DOHH2 (cell line): ENCODE data around the gene LYRM4.

ENCODE experiments used
- H3F3A ChIP-seq: fragments of 200-600 bp; sonication (generic), shearing (Covaris generic); 2 replicates; pipeline ENCODE4 v1.6.0; 2016; ENCODE audit warnings: antibody characterized with exemption, mild to moderate bottlenecking; ENCODE audit not compliant: control insufficient read depth, insufficient read depth
- H3K27ac ChIP-seq: fragments of 200-600 bp; sonication (generic); 2 replicates; pipeline ENCODE4 v1.5.1; 2014; ENCODE audit warnings: low read depth, mild to moderate bottlenecking, low read length, moderate library complexity
- H3K27me3 ChIP-seq: fragments of 200-600 bp; sonication (generic); 2 replicates; pipeline ENCODE4 v1.6.1; 2014; ENCODE audit warnings: mild to moderate bottlenecking, low read length, mixed read lengths; ENCODE audit not compliant: control insufficient read depth
- H3K36me3 ChIP-seq: fragments of 200-600 bp; sonication (generic); 2 replicates; pipeline ENCODE4 v1.6.1; 2014; ENCODE audit warnings: mild to moderate bottlenecking, low read length, moderate library complexity, mixed read lengths; ENCODE audit not compliant: control insufficient read depth
- H3K4me1 ChIP-seq: fragments of 200-600 bp; sonication (generic); 2 replicates; pipeline ENCODE4 v1.6.1; 2014; ENCODE audit warnings: mild to moderate bottlenecking, low read length, mixed read lengths; ENCODE audit not compliant: control insufficient read depth
- H3K4me2 ChIP-seq: fragments of 200-600 bp; sonication (generic); 2 replicates; pipeline ENCODE4 v1.6.0; 2014; ENCODE audit warnings: mild to moderate bottlenecking, low read length, moderate library complexity
- H3K4me3 ChIP-seq: fragments of 200-600 bp; sonication (generic); 2 replicates; pipeline ENCODE4 v1.5.1; 2014; ENCODE audit warnings: mild to moderate bottlenecking, low read length, mixed read lengths
- H3K79me2 ChIP-seq: fragments of 200-600 bp; sonication (generic); 2 replicates; pipeline ENCODE4 v1.6.1; 2014; ENCODE audit warnings: mild to moderate bottlenecking, low read length, mixed read lengths; ENCODE audit not compliant: control insufficient read depth
- H3K9me2 ChIP-seq: fragments of 200-600 bp; sonication (generic); replicated peaks from 2 replicates; pipeline ENCODE4 v1.6.1; 2014; ENCODE audit warnings: mild to moderate bottlenecking, low read length, mixed read lengths; ENCODE audit not compliant: control insufficient read depth
- H3K9me3 ChIP-seq: fragments of 200-600 bp; sonication (generic); 2 replicates; pipeline ENCODE4 v1.6.1; 2014; ENCODE audit warnings: antibody characterized with exemption, low read length, mixed read lengths; ENCODE audit not compliant: control insufficient read depth, insufficient read depth
- H4K20me1 ChIP-seq: fragments of 200-600 bp; sonication (generic); 2 replicates; pipeline ENCODE4 v1.6.0; 2014; ENCODE audit warnings: low read depth, mild to moderate bottlenecking, antibody characterized with exemption, low read length, moderate library complexity; ENCODE audit not compliant: control insufficient read depth, insufficient read depth
- CTCF ChIP-seq: fragments of 200-600 bp; sonication (generic); IDR thresholded peaks from one replicate; pipeline ENCODE4 v1.5.1; 2014; ENCODE audit warnings: antibody characterized with exemption, mild to moderate bottlenecking, low read depth, low read length; ENCODE audit not compliant: poor library complexity, severe bottlenecking
- EZH2phosphoT487 ChIP-seq: fragments of 200-600 bp; sonication (generic); IDR thresholded peaks from 2 replicates; pipeline ENCODE4 v1.6.1; 2017; ENCODE audit warnings: borderline replicate concordance, mild to moderate bottlenecking, antibody characterized with exemption, low read length, moderate library complexity, mixed read lengths

Gene LYRM4

GRCh38 chr6:5067305-5067704, 193.4 kb downstream of the LYRM4 start:
- Histone ChIP-seq H3K4me3 (no peak overlapping the region), H3K9me3 (no peaks in the 10 kb centered on the region), H3K4me1 (peaks cover 10% of the 10 kb centered on the region), H3K79me2 (no peaks in the 10 kb centered on the region), H3K4me2 (no peak overlapping the region), H3K27ac (no peak overlapping the region), H3K36me3 (no peaks in the 10 kb centered on the region), H4K20me1 (no peaks in the 10 kb centered on the region), H3F3A (no peaks in the 10 kb centered on the region), H3K9me2 (no peaks in the 10 kb centered on the region), H3K27me3 (no peaks in the 10 kb centered on the region)
- TF ChIP-seq CTCF (no peak), EZH2phosphoT487 (no peak)

GRCh38 chr6:5066456-5067093, 194.2 kb downstream of the LYRM4 start:
- no peak for TF ChIP-seq CTCF
- TF ChIP-seq EZH2phosphoT487: no peak
- H3K4me2 ChIP-seq: no peak overlapping the region
- no peaks in the 10 kb centered on the region for H3K9me2 ChIP-seq
- no peaks in the 10 kb centered on the region for H3F3A ChIP-seq
- H3K27ac ChIP-seq: no peak overlapping the region
- no peak overlapping the region for H3K4me3 ChIP-seq
- H3K9me3 ChIP-seq: no peaks in the 10 kb centered on the region
- peaks cover 14% of the 10 kb centered on the region for H3K4me1 ChIP-seq
- H3K27me3 ChIP-seq: no peaks in the 10 kb centered on the region
- H3K79me2 ChIP-seq: no peaks in the 10 kb centered on the region
- H4K20me1 ChIP-seq: no peaks in the 10 kb centered on the region
- no peaks in the 10 kb centered on the region for H3K36me3 ChIP-seq

DNA sequence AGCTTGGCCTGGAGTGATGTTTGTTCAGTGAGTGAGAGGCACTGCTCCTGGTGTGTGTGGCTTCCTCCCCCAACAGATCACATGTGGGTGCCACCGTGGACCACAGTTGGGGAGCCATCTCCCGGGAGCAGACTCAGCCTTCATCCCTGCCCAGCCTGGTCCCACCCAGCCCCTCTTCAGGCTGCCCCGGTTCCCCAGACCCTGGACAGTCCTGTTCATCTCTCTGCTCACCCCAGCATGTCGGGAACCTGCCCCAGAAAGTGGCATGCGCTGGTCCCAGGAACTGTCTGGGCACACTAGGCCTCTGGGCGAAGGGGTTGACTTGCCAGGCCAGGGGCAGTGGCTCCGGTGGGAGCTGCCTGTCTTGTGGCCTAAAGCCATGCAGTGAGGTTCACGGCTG, 197.1 kb downstream of the LYRM4 start:
- H3K36me3 ChIP-seq: no peaks in the 10 kb centered on the region
- no peaks in the 10 kb centered on the region for H3K79me2 ChIP-seq
- H3K9me3 ChIP-seq: no peaks in the 10 kb centered on the region
- no peaks in the 10 kb centered on the region for H3K27me3 ChIP-seq
- no peaks in the 10 kb centered on the region for H3K9me2 ChIP-seq
- H3F3A ChIP-seq: no peaks in the 10 kb centered on the region
- no peaks in the 10 kb centered on the region for H4K20me1 ChIP-seq
- TF ChIP-seq CTCF (no peak), EZH2phosphoT487 (no peak)
- no peak overlapping the region for H3K27ac ChIP-seq
- peaks cover 19% of the 10 kb centered on the region for H3K4me1 ChIP-seq
- no peak overlapping the region for H3K4me3 ChIP-seq
- no peak overlapping the region for H3K4me2 ChIP-seq
